ENCODE data around the gene OSBP2. TPM values are rescaled to one million over a fixed set of nuclear protein-coding genes. Genes with fewer than 3 reads are reported as not detected.

Gene OSBP2
- total RNA-seq, 3 donors from 2014 or later, result 2.9 to 5.3 (median 3.4) TPM

DNA sequence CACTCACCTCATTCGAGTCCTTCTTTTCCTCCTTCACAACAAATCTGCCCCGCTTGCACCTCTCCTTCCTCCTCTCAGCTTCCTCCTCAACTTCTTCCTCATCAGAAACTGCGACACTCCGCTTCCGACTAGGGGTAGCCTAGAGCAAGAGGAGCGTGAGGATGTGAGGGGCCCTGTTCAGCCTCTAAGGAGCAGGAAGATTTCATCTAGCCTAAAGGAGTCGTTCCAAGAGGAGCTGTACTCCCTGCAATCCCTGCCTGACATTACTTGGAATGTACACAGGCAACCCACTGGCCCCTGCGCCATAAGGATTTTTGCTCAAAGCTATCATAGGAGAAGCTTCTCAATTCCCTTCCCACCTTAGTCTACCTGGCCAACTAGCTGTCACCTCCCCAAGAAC is 239.4 kb downstream of the OSBP2 start:
- intact Hi-C loops (cut with DNase I, micrococcal nuclease), result no loop called here
- no peak for ATAC-seq
- peaks cover 10% of the 10 kb centered on the region for H3K36me3 ChIP-seq (ENCODE audit: low read depth)

DNA sequence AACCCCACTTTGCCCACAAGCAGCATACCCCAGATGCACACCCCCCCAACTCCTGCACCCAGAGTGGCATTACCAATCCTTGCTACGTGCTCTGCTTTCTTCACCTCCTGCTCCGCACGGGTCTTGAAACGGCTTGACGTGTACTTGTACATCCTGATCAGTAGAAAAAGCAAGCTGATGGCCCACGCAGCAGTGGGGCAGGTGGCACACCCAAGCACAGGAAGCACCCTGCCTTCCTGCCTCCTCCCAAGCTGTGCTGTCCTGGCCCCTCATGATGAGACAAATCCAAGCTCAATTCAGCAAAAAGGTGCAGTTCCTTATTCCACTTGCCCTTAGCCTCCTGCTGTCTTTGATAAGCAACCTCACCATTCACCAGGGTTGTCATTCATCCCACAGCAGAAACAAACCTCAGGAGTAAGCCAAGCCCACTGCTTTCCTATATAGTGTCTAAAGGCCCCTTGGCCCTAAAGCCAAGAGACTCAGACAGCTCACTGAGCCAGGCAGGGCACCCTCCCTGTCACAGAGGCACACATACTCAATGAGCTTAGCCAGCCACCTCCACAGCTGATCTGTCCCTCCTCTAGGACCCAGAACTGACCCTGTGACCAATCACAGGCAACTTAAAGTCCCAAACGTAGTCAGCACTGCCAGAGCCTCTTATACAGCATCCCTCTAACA is 246.2 kb downstream of the OSBP2 start:
- TF ChIP-seq, protein P1, sequence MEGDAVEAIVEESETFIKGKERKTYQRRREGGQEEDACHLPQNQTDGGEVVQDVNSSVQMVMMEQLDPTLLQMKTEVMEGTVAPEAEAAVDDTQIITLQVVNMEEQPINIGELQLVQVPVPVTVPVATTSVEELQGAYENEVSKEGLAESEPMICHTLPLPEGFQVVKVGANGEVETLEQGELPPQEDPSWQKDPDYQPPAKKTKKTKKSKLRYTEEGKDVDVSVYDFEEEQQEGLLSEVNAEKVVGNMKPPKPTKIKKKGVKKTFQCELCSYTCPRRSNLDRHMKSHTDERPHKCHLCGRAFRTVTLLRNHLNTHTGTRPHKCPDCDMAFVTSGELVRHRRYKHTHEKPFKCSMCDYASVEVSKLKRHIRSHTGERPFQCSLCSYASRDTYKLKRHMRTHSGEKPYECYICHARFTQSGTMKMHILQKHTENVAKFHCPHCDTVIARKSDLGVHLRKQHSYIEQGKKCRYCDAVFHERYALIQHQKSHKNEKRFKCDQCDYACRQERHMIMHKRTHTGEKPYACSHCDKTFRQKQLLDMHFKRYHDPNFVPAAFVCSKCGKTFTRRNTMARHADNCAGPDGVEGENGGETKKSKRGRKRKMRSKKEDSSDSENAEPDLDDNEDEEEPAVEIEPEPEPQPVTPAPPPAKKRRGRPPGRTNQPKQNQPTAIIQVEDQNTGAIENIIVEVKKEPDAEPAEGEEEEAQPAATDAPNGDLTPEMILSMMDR (IDR thresholded peaks at IDR 0.05), result no peak
- Histone ChIP-seq H3K4me3 (no peak overlapping the region), H3K4me1 (ENCODE audit: low read depth) (no peaks in the 10 kb centered on the region), H3K36me3 (ENCODE audit: low read depth) (peaks cover 5% of the 10 kb centered on the region), H3K9me3 (no peaks in the 10 kb centered on the region)
- ATAC-seq, result peak; percentile 53
- no peak for DNase-seq
- intact Hi-C loops (cut with DNase I, micrococcal nuclease), result no loop called here

More for the DNA sequence above, 239.4 kb downstream of the OSBP2 start:
- no peak for DNase-seq
- Histone ChIP-seq H3K4me3 (no peak overlapping the region), H3K9me3 (no peaks in the 10 kb centered on the region), H3K4me1 (ENCODE audit: low read depth) (no peaks in the 10 kb centered on the region)
- TF ChIP-seq, protein P1 (IDR thresholded peaks at IDR 0.05), result no peak

DNA sequence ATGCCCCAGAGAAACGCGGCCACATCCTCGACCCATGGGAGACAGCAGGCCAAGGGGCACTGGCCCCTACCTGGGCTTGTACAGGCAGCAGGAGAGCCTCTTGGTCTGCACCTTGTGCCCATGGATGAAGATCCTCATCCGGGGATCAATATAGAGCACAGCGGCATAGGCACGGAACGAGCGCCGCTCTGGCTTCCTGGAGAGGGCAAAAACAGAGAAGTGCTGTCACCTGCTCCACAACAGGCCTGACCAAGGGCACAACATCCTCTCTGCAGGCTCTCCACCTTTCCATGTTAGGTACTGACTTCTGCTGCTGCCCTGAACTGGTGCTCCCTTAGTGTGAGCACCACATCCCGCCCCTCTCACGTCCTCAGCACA is 246.7 kb downstream of the OSBP2 start:
- Histone ChIP-seq H3K4me3 (no peak overlapping the region), H3K36me3 (ENCODE audit: low read depth) (peaks cover 5% of the 10 kb centered on the region), H3K9me3 (no peaks in the 10 kb centered on the region), H3K4me1 (ENCODE audit: low read depth) (no peaks in the 10 kb centered on the region)
- TF ChIP-seq, protein P1 (IDR thresholded peaks at IDR 0.05), result no peak
- DNase-seq (no peak), ATAC-seq (peak; percentile 22)
- intact Hi-C loops (cut with DNase I, micrococcal nuclease), result no loop called here

DNA sequence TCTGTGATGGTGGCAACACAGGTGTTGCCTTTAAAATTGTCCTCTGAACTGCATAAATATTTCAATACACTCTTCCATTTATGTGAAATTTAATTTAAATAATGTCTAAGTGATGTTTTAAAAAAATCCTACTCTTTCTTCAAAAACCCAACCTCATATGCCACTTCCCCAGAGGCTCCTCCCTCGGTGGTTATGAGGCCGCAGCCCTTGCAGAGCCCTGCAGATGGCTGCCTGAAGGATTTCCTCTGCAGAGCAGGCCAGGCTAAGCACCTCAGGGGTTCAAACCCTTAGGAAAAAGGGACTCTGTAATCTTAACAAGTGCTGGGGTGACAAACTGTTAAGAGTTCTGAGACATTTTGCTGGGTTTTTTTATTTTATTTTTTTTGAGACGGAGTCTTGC is 248.7 kb downstream of the OSBP2 start:
- ATAC-seq (peak; percentile 39), DNase-seq (peak in 2 of 3 donors; percentile 14 to 37)
- Histone ChIP-seq H3K4me1 (ENCODE audit: low read depth) (no peaks in the 10 kb centered on the region), H3K9me3 (no peaks in the 10 kb centered on the region), H3K36me3 (ENCODE audit: low read depth) (peaks cover 5% of the 10 kb centered on the region), H3K4me3 (no peak overlapping the region)
- intact Hi-C loops (cut with DNase I, micrococcal nuclease), result no loop called here
- TF ChIP-seq, protein P1 (IDR thresholded peaks at IDR 0.05), result no peak

DNA sequence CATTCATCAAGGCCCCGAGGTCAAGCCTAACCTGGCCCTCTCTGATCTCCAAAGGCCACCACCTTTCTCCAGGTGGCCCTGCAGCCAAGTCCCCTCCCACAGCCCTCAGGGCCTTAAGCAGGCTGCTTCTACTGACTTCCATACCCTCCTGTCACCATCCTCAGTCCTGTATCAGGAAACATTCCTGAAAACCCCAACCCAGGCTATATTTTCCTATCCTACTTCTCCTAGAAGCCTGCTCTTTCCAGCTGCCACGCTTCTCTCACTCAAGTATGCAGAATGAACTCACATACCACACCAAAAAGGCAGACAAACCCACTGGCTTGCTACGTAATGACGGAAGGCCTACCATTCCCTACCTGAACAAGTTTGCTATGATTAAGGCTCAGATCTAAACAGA is 250.3 kb downstream of the OSBP2 start:
- no peak for DNase-seq
- Histone ChIP-seq H3K9me3 (no peaks in the 10 kb centered on the region), H3K4me1 (ENCODE audit: low read depth) (no peaks in the 10 kb centered on the region), H3K4me3 (no peak overlapping the region), H3K36me3 (ENCODE audit: low read depth) (peaks cover 5% of the 10 kb centered on the region)
- intact Hi-C loops (cut with DNase I, micrococcal nuclease), result loop anchor here (5.0 kb wide), 2 partner anchors 137 to 142 kb away; partner anchors contain the start of gene SMTN (in 1 of the 2)
- TF ChIP-seq, protein P1 (IDR thresholded peaks at IDR 0.05), result no peak
- ATAC-seq, result no peak

Measured in mucosa of descending colon (tissue), 3 donors.